Vagina (tissue), 2 donors: Measurements from ENCODE around the gene ARAP3. TPM values are rescaled to one million over a fixed set of nuclear protein-coding genes. Genes with fewer than 3 reads are reported as not detected.

Experiments
- DNase-seq, 2 donors: peaks; one replicate each; pipeline ENCODE4 v3.0.0-alpha.2; 2017; ENCODE audit errors: extremely low spot score in 2 of 2
- H3K27ac ChIP-seq: fragments of 200-600 bp; sonication (generic); one replicate; pipeline ENCODE4 v1.5.1; 2019
- H3K27me3 ChIP-seq: fragments of 200-600 bp; sonication (generic); one replicate; pipeline ENCODE4 v1.5.1; 2019
- H3K36me3 ChIP-seq, 2 donors: fragments of 200-600 bp; sonication (generic); one replicate each; pipeline ENCODE4 v1.5.1; 2017 to 2019
- H3K4me1 ChIP-seq: fragments of 200-600 bp; sonication (generic); one replicate; pipeline ENCODE4 v1.5.1; 2019
- H3K4me3 ChIP-seq, 2 donors: fragments of 200-600 bp; sonication (generic); 1 replicate in 1 of 2; 2 replicates in 1 of 2; pipeline ENCODE4 v1.5.1; 2016 to 2019
- H3K9me3 ChIP-seq: fragments of 200-600 bp; sonication (generic); one replicate; pipeline ENCODE4 v1.5.1; 2019
- POLR2A ChIP-seq, 2 donors: fragments of 450-650 bp; IDR thresholded peaks; one replicate each; pipeline ENCODE4 v1.6.1; 2017; ENCODE audit warnings: antibody characterized with exemption in 2 of 2, mild to moderate bottlenecking in 2 of 2, moderate library complexity in 2 of 2
- POLR2AphosphoS5 ChIP-seq, 2 donors: sonication (generic); formaldehyde crosslinking; IDR thresholded peaks; one replicate each; pipeline ENCODE4 v1.9.0; 2017; ENCODE audit warnings: antibody characterized with exemption in 2 of 2, mild to moderate bottlenecking in 2 of 2, low read depth in 1 of 2; ENCODE audit not compliant: insufficient read depth in 1 of 2
- intact Hi-C: fragments of 100-400 bp; cut with DNase I; formaldehyde crosslinking; loops from one replicate; pipeline ENCODE4 v1.15.1; 2023
- total RNA-seq: library from RNA; depleted of rRNA; stranded (reverse); fragments of >200 nt; gene quantifications from one replicate; pipeline ENCODE4 v1.2.3, GENCODE V29; 2016
- TF ChIP-seq, protein P1 (sequence below), 3 experiments: fragments of 450-650 bp in 2 of 3; fragments of 200-600 bp in 1 of 3; sonication (generic) in 1 of 3; IDR thresholded peaks; one replicate each; pipeline ENCODE4 v1.5.1; 2017 to 2019; ENCODE audit warnings: antibody characterized with exemption in 3 of 3, mild to moderate bottlenecking in 2 of 3, moderate library complexity in 2 of 3

The ARAP3 gene
- total RNA-seq, 1 donor from 2014 or later: 13.3 TPM

DNA sequence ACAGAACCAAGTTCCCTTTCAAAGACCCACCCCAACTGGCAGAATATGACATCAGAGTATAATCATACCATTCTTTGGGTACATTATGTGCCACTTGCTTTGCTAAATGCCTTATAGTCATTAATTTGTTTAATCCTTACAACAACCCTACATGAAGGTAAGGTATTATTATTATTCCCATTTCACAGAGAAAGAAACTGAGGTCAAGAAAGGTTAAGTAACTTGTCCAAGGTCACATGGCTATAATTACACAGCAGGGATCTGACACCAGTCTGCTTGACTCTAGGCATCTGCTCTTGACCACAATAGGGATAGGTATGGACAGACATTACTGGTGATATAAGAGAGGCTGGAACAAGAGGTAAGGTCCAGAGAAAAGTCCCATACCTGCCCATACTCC, 32.1 kb downstream of the ARAP3 start:
- H3K4me3 ChIP-seq: no peak overlapping the region
- H3K36me3 ChIP-seq: peaks cover 0 to 11% of the 10 kb centered on the region in 2 donors
- TF ChIP-seq POLR2A (IDR thresholded peaks at IDR 0.05) (no peak), POLR2AphosphoS5 (IDR thresholded peaks at IDR 0.05; ENCODE audit: insufficient read depth in 1 of 2, low read depth in 1 of 2) (no peak)
- TF ChIP-seq, protein P1, sequence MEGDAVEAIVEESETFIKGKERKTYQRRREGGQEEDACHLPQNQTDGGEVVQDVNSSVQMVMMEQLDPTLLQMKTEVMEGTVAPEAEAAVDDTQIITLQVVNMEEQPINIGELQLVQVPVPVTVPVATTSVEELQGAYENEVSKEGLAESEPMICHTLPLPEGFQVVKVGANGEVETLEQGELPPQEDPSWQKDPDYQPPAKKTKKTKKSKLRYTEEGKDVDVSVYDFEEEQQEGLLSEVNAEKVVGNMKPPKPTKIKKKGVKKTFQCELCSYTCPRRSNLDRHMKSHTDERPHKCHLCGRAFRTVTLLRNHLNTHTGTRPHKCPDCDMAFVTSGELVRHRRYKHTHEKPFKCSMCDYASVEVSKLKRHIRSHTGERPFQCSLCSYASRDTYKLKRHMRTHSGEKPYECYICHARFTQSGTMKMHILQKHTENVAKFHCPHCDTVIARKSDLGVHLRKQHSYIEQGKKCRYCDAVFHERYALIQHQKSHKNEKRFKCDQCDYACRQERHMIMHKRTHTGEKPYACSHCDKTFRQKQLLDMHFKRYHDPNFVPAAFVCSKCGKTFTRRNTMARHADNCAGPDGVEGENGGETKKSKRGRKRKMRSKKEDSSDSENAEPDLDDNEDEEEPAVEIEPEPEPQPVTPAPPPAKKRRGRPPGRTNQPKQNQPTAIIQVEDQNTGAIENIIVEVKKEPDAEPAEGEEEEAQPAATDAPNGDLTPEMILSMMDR (IDR thresholded peaks at IDR 0.05): no peak
- no peak overlapping the region for H3K27ac ChIP-seq
- peaks cover 20% of the 10 kb centered on the region for H3K4me1 ChIP-seq
- H3K9me3 ChIP-seq: no peaks in the 10 kb centered on the region
- intact Hi-C loops: no loop called here
- no peaks in the 10 kb centered on the region for H3K27me3 ChIP-seq
- no peak for DNase-seq

DNA sequence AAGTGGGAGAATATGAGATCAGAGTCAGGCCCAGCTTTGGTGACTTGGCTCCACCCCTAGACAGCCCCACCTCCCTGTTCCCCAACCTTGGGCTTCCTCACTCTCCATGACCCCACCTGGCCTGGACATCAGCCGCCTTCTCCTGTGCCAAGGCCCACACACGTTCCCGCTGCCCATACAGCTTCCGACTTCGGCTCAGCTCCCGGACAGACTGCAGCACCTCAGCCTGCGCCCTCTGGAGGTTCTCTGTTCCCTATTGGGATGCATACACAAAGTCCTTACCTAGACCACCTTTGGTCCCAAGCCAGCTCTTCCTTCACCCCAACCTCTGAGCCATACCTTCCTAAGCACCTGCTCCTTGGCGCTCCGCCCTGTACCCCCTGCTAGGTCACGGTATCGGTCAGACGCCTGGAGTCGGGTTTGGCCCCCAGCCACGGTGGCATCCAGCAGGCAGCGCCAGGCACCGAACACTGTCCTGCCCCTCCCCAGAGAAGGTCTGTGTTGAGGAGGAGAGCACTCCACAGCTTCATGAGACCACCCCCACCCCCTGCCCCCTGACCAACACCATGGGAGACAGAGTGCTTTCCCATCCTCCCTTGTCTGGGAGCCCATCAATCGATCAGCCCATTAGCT, 32.9 kb downstream of the ARAP3 start:
- Histone ChIP-seq H3K27ac (no peak overlapping the region), H3K4me3 (no peak overlapping the region), H3K4me1 (peaks cover 20% of the 10 kb centered on the region), H3K36me3 (peaks cover 0 to 19% of the 10 kb centered on the region in 2 donors), H3K27me3 (no peaks in the 10 kb centered on the region), H3K9me3 (no peaks in the 10 kb centered on the region)
- intact Hi-C loops: no loop called here
- no peak for DNase-seq
- no peak for TF ChIP-seq POLR2A (IDR thresholded peaks at IDR 0.05)
- no peak for TF ChIP-seq POLR2AphosphoS5 (IDR thresholded peaks at IDR 0.05; ENCODE audit: insufficient read depth in 1 of 2, low read depth in 1 of 2)
- TF ChIP-seq, protein P1 (IDR thresholded peaks at IDR 0.05): no peak

DNA sequence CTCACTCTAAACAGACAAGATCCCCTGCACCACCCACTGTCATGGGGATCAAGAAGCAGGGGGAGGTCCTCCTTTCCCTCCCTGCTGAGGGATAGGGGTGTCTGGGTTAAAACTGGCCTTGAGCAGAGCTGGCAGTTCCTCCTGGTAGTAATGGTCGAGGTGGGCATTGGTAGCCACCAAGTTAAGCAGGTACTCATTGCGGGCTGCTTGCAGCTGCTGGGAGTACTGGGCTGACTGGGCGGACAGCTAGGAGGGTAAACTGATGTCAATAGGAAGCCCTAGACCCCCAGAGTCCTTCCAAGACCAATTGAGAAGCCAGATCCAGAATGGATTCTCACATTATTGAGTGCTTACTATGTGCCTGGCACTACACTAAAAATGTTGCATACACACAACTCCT, 34.2 kb downstream of the ARAP3 start:
- no peak for TF ChIP-seq POLR2AphosphoS5 (IDR thresholded peaks at IDR 0.05; ENCODE audit: insufficient read depth in 1 of 2, low read depth in 1 of 2)
- TF ChIP-seq, protein P1 (IDR thresholded peaks at IDR 0.05): no peak
- no peak for TF ChIP-seq POLR2A (IDR thresholded peaks at IDR 0.05)
- DNase-seq: no peak
- Histone ChIP-seq H3K27ac (no peak overlapping the region), H3K9me3 (no peaks in the 10 kb centered on the region), H3K4me3 (no peak overlapping the region), H3K4me1 (peaks cover 20% of the 10 kb centered on the region), H3K27me3 (no peaks in the 10 kb centered on the region), H3K36me3 (peaks cover 0 to 29% of the 10 kb centered on the region in 2 donors)
- intact Hi-C loops: no loop called here

DNA sequence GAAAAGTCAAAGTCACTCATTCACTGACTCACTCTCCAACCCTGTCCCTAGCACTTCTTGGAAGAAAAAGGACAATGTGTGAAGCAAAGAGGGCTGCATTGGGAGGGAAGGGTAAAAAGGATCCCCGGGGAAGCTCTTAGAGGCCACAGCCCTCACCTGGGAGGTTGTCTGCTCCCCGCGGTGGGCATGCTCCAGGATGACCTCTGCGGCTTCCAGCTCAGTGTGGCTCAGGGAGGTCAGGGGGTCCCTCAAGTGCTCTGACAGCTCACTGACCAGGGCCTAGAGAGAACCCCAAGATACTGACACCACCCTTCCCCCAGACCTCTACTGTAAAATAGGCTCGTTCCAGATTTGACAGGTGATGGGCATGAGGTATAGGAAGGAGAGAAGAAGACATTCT, 34.8 kb downstream of the ARAP3 start:
- Histone ChIP-seq H3K27me3 (no peaks in the 10 kb centered on the region), H3K4me3 (no peak overlapping the region), H3K36me3 (peaks cover 0 to 33% of the 10 kb centered on the region in 2 donors), H3K4me1 (peaks cover 20% of the 10 kb centered on the region), H3K27ac (no peak overlapping the region), H3K9me3 (no peaks in the 10 kb centered on the region)
- no peak for DNase-seq
- TF ChIP-seq POLR2A (IDR thresholded peaks at IDR 0.05): no peak
- TF ChIP-seq, protein P1 (IDR thresholded peaks at IDR 0.05): no peak
- TF ChIP-seq POLR2AphosphoS5 (IDR thresholded peaks at IDR 0.05; ENCODE audit: insufficient read depth in 1 of 2, low read depth in 1 of 2): no peak
- intact Hi-C loops: no loop called here

DNA sequence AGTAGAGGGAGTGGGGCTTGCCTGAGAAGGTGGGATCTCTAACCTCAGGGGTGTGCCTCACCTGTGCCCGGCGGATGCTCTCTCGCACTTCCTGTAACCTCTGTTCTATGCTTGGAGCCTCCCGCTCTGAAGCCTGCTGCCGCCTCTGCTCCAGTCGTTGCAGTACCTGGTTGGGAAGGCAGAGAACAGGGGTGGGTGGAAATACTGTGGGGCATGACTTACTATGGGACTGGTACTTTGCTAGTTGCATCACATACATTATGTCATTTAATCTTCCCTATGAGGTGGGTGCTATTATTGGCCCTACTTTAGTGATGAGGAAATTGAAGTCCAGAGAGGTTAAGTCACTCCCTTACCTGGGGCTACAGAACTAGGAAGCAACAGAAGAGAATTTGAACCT, 36.0 kb downstream of the ARAP3 start:
- Histone ChIP-seq H3K36me3 (peaks cover 0 to 36% of the 10 kb centered on the region in 2 donors), H3K27me3 (no peaks in the 10 kb centered on the region)
- no peak for DNase-seq

More for the DNA sequence above, 36.0 kb downstream of the ARAP3 start:
- TF ChIP-seq POLR2A (IDR thresholded peaks at IDR 0.05) (no peak), POLR2AphosphoS5 (IDR thresholded peaks at IDR 0.05; ENCODE audit: insufficient read depth in 1 of 2, low read depth in 1 of 2) (no peak)
- TF ChIP-seq, protein P1 (IDR thresholded peaks at IDR 0.05): no peak
- no peaks in the 10 kb centered on the region for H3K9me3 ChIP-seq
- H3K4me1 ChIP-seq: peaks cover 16% of the 10 kb centered on the region
- intact Hi-C loops: no loop called here
- no peak overlapping the region for H3K27ac ChIP-seq
- no peak overlapping the region for H3K4me3 ChIP-seq
